HL-60/S4 treated with retinoic acid at 250 ng/mL for 4 days and 3 days (cell line): ENCODE data around the gene FAM20C.
"Not testable (repeated sequence)": the region's sequence is repeated elsewhere in the genome, so short reads cannot be mapped to it uniquely, and the experiment has no call there.

Source experiments
- in situ Hi-C: fragments of 300-500 bp; cut with MboI; formaldehyde crosslinking; loops from 2 replicates; pipeline ENCODE4 v1.7.0; 2022; ENCODE audit warnings: low sequenced_read_pairs

The FAM20C gene

DNA sequence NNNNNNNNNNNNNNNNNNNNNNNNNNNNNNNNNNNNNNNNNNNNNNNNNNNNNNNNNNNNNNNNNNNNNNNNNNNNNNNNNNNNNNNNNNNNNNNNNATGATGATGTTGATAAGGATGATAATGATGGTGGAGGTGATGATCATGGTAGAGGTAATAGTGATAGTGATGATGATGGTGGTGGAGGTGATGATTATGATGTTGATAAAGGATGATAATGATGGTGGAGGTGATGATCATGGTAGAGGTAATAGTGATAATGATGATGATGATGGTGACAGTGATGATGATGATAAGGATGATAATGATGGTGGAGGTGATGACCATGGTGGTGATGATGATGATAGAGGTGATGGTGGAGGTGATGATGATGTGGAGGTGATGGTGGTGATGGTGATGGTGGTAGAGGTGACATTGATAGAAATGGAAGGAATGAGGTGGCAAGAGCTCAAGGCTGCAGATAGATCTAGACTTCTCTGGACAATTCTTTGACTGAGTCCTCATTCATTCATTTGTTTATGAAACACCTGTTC lies 47.8 kb downstream of the FAM20C start:
- in situ Hi-C loops, result no loop called here

GRCh38 chr7:240887-241421 lies 48.6 kb downstream of the FAM20C start:
- in situ Hi-C loops, result no loop called here

DNA sequence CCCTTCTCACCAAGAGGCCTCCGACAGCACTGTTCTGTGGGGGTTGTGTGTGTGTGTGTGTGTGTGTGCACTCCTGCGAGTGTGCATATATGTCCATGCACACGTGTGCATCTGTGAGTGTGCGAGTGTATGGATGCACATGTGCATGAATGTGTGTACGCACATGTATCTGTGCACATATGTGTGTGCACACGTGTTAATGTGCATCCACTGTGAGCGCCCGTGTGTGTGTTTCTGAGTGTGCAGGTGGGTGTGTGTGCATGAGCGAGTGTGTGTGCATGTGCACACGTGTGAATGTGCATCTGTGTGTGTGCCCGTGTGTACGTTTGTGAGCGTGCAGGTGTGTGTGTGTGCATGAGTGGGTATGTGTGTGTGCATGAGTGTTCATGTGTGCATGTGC lies 49.1 kb downstream of the FAM20C start:
- in situ Hi-C loops, result no loop called here

DNA sequence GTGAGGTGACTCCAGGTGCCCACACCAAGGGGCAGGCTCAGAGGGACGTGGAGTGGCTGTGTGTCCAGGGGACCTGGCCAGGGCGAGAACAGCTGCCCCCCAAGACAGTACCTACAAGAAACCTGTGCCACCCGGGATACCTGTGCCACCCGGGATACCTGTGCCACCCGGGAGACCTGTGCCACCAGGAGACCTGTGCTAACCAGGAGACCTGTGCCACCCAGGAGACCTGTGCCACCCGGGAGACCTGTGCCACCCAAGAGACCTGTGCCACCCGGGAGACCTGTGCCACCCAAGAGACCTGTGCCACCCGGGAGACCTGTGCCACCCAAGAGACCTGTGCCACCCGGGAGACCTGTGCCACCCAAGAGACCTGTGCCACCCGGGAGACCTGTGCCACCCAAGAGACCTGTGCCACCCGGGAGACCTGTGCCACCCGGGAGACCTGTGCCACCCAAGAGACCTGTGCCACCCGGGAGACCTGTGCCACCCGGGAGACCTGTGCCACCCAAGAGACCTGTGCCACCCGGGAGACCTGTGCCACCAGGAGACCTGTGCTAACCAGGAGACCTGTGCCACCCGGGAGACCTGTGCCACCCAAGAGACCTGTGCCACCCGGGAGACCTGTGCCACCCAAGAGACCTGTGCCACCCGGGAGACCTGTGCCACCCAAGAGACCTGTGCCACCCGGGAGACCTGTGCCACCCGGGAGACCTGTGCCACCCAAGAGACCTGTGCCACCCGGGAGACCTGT lies 50.6 kb downstream of the FAM20C start:
- in situ Hi-C loops, result not testable (repeated sequence)

- in situ Hi-C loops, result not testable (repeated sequence)
Measured at GRCh38 chr7:243580-243978, 51.2 kb downstream of the FAM20C start.

- in situ Hi-C loops, result no loop called here
Measured at GRCh38 chr7:244974-245373, 52.6 kb downstream of the FAM20C start.

DNA sequence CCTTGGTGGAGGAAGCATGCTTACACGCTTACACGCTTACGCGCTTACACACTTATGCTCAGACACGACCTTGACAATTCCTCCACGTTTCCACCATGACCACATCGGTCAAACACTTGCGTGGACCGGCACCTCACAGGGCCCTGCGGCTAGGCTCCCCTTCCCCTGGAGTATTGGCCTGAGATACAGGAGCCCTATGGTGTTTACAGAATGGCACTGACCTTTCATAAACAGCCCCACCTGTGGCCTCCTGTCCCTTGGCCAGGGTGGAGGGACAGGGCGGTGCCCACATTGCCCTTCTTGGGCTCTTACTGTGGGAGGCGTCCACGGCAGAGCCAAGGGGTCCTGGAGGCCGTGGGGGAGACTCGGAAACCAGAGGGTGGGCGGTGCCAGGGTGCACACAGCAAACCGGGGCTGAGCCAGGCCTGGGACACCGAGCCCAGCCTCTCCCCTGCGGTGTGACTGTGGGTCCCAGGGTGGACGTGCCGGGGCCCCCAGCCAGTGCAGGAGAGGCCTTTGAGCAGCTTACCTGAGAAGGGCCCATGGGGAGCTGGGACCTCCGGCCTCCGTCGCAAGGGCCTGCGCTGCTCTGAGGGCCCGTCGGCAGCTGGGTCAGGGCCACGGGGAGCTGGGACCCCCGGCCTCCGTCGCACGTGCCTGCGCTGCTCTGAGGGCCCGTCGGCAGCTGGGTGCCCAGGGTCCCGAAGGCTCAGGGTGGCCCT lies 53.4 kb downstream of the FAM20C start:
- in situ Hi-C loops, result no loop called here

DNA sequence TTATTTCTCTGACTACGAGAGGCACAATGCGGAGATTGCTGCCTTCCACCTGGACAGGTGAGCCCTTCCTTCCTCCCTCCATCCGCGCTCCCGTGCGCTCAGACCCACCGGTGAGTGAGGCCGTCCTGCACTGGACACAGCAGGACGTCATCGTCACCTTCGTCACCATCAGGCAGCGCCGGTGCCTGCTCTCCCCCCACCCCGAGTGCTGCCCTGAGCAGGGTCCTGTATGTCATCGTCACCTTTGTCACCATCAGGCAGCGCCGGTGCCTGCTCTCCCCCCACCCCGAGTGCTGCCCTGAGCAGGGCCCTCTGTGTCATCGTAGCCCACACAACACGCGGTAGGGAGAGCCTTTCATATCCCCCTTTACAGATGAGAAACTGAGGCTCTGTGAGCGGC lies 54.1 kb downstream of the FAM20C start:
- in situ Hi-C loops, result no loop called here

DNA sequence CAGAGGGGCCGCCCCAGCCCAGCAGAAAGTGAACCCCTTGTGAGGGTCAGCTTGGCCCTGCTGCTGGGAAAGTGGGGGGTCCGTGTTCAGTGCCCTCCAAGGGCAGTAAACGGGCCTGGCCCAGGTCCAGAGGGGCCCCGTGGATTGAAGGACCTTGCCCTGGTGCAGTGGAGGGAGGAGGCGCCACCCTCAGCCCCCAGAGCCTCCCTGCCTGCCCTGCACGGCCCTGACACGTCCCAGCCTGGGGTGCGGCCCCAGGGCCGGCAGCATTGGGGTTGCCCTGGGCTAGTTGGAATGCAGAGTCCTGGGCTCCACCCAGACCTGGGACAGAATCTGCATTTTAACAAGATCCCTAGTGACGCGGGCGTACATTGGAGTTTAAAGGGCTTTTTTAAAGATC lies 54.8 kb downstream of the FAM20C start:
- in situ Hi-C loops, result no loop called here

- in situ Hi-C loops, result no loop called here
Measured at GRCh38 chr7:247636-248035, 55.3 kb downstream of the FAM20C start.

DNA sequence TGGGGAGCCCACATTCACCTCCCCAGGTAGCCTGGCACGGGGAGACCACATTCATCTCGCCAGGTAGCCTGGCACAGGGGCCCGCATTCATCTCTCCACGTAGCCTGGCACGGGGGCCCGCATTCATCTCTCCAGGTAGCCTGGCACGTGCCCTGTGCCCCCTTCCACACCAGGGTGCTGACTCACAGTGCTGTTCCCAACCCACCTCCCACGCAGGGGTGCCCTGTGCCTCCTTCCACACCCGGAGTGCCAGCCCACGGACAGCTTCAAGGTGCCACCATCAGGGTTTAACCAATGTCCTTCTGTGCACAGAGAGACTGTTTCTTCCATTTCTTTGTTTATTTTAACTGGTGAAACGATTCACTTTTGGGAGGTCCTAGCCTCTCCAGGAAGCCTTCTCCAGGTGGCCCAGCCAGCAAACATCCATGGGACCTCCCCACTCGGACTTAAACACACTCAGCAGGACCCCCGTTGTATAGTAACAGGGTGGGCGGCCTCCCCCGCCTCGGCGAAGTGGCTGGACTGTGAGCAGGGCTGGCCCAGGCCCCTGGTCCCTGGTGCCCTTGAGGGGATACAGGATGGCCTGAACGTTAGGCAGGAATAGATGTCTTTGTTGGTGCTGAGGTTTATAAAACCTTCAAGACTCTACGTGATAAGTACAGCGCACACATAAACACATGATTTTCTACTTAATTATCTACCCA lies 56.5 kb downstream of the FAM20C start:
- in situ Hi-C loops, result no loop called here

GRCh38 chr7:249989-250388 lies 57.6 kb downstream of the FAM20C start:
- in situ Hi-C loops, result no loop called here

GRCh38 chr7:250523-250922 lies 58.2 kb downstream of the FAM20C start:
- in situ Hi-C loops, result no loop called here

DNA sequence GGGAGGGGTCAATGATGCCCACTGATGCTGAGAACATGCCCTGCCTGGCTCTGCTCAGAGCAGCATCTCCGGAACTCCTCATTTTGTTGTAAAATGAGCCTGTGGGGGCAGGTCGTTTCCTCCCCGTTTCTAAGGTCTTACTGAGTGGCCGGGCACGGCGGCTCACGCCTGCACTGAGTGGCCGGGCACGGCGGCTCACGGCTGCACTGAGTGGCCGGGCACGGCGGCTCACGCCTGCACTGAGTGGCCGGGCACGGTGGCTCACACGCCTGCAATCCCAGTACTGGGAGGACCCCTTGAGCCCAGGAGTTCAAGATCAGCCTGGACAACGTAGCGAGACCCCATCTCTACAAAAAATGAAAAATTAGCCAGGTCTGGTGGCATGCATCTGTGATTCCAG lies 58.6 kb downstream of the FAM20C start:
- in situ Hi-C loops, result no loop called here

DNA sequence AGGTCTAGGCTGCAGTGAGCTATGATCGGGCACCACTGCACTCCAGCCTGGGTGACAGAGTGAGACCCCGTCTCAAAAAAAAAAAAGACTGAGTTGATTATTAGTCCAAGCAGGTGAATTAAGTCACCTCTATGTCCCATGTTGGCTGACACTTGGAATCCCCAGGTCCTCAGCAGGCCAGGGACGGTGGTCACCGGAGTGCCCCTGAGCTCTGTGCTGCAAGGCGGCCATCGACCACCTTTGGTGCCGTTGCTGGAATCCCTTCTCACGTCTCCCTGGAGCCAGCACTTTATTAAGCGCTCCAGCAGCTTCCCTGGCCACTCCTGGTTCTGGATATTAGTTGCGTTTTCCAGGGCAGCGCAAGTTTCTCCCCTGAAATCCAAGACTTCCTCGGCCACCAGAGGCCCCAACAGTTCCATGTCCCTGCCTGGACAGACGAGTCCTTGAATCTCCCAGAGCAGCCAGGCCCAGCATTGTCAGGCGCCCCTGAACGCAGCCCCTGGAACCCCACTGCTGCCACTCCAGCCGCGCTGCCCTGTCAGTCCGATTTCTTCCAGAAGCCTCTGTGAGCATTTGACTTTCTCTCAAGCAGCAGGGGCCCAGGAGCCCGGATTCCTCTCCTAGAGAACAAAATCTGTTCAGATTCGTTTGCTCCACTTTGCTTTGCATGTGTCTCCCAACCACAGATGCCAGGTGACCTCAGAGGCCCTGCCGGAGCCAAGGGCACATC lies 59.2 kb downstream of the FAM20C start:
- in situ Hi-C loops, result no loop called here

DNA sequence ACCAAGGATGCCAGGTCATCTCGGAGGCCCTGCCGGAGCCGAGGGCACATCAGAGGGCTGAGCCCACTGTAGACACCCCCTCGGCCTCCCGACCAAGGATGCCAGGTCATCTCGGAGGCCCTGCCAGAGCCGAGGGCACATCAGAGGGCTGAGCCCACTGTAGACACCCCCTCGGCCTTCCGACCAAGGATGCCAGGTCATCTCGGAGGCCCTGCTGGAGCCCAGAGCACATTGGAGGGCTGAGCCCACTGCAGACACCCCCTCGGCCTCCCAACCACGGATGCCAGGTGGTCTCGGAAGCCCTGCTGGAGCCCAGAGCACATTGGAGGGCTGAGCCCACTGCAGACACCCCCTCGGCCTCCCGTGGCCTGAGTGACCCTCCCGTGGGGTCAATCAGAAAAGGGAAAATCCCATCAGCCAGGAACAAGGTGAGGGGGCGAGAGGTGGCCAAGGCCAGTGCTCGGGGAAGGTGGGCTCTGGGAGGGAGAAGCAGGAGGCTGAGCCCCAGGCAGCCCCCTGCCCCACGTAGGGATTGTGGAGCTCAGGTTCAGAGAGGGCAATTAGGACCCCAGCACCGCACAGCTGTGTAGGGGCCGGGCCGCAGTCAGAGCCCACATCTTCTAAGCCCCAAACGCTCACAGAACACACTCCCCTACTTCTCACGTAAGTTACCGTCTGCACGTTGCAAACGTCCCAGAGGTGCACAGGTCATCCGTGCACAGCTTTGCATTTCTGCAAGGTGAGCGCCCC lies 60.0 kb downstream of the FAM20C start:
- in situ Hi-C loops, result no loop called here

DNA sequence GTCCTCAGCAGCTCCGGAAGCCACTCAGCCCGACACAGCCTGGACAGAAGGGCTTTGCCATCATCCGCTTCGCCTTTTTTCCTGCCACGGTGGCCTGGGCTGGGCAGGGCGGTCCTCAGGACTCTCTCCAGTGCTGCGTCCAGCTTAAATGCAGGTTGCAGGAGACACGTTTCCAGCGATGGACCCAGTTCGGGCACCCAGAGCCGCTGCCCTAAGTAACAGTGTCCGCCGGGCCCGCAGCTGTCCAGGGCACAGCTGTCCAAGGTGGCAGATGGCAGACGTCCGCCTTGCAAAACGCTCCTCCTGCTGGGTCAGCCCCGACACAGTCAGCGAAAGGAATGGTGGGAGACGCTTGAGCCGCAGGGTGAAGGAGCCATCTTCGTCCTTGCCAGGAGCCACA lies 60.6 kb downstream of the FAM20C start:
- in situ Hi-C loops, result no loop called here

GRCh38 chr7:253581-254336 lies 61.4 kb downstream of the FAM20C start:
- in situ Hi-C loops, result no loop called here

GRCh38 chr7:254337-255037 lies 62.1 kb downstream of the FAM20C start:
- in situ Hi-C loops, result no loop called here
